Measurements from ENCODE around the gene CDH4. TPM values are rescaled to one million over a fixed set of nuclear protein-coding genes. Genes with fewer than 3 reads are reported as not detected.

Gene CDH4
- total RNA-seq, 1 donor from 2014 or later: 8.9 TPM

DNA sequence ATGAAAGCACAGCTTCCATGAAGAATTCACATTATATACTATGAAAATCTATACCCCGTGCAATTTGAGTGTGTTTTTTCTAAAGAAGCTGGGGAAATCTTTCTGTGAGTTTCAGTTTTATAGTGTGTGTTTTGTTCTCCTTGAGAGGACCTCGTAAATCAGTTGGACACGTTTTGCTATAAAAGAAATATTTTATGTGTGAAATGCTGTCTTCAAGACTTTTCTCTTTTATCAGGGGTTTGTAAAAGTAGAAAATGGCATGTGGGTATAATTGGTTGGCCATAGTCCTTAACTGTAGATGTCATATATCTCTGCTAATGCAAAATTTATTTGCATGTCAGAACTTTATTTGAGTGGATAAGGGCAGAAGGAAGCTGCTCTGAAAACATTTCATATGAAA lies 186.2 kb downstream of the CDH4 start:
- H3K9me3 Mint-ChIP-seq: no peaks in the 10 kb centered on the region
- no peak overlapping the region for H3K4me3 Mint-ChIP-seq
- DNase-seq (ENCODE audit: low read depth, low spot score): no peak
- TF ChIP-seq, protein P1, sequence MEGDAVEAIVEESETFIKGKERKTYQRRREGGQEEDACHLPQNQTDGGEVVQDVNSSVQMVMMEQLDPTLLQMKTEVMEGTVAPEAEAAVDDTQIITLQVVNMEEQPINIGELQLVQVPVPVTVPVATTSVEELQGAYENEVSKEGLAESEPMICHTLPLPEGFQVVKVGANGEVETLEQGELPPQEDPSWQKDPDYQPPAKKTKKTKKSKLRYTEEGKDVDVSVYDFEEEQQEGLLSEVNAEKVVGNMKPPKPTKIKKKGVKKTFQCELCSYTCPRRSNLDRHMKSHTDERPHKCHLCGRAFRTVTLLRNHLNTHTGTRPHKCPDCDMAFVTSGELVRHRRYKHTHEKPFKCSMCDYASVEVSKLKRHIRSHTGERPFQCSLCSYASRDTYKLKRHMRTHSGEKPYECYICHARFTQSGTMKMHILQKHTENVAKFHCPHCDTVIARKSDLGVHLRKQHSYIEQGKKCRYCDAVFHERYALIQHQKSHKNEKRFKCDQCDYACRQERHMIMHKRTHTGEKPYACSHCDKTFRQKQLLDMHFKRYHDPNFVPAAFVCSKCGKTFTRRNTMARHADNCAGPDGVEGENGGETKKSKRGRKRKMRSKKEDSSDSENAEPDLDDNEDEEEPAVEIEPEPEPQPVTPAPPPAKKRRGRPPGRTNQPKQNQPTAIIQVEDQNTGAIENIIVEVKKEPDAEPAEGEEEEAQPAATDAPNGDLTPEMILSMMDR (conservative IDR thresholded peaks at IDR 0.05): no peak
- H3K27ac Mint-ChIP-seq (ENCODE audit: unreplicated experiment): peak overlapping the region; percentile 22
- H3K36me3 Mint-ChIP-seq (ENCODE audit: low read depth): no peaks in the 10 kb centered on the region
- no peaks in the 10 kb centered on the region for H3K27me3 Mint-ChIP-seq (ENCODE audit: low read depth)
- H3K4me1 Mint-ChIP-seq: peaks cover 68% of the 10 kb centered on the region

DNA sequence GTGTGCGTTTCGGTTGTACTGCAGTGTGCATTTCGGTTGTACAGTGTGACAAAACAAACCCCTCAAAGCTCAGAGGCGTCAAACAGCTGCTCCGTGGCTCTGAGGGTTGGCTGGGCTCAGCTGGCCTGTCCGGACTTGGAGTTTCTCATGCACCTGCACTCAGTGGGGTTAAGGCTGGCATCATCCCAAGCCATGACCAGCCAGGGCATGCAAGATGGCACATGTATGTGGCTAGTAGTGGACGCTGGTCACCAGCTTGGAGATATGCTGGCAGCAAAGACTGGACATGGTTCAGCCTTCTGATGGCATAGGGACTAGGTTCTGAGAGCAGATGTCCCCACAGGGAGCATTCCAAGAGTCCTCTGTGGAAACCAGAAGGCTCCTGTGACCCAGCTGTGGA lies 187.2 kb downstream of the CDH4 start:
- Mint-ChIP-seq H3K27ac (ENCODE audit: unreplicated experiment) (no peak overlapping the region), H3K9me3 (no peaks in the 10 kb centered on the region), H3K27me3 (ENCODE audit: low read depth) (no peaks in the 10 kb centered on the region), H3K4me1 (peaks cover 59% of the 10 kb centered on the region), H3K36me3 (ENCODE audit: low read depth) (no peaks in the 10 kb centered on the region), H3K4me3 (no peak overlapping the region)
- TF ChIP-seq, protein P1 (conservative IDR thresholded peaks at IDR 0.05): no peak
- no peak for DNase-seq (ENCODE audit: low read depth, low spot score)

DNA sequence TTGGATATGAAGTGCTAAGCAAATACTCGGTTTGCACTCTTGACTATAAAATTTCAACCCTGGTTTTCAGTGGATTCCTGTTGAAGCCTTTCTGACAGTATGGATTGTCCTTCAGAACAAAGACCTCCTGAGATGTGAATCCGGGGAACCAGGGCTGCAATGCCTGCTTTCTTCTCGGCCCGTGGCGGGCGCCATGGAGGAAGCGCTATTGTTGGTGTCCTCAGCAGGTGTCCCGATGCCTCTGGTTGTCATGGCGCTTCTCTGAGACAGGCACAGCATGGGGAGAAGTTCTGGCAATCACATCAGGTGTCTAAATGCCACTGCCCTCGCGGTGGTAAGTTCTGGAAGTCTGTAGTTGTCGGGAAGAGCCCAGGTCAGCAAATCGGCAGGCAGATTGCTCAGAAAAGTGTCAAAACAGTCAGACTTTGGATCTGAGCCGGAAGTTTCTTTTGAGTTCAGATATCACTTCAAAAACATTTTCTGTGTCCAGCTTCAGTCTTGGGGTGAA lies 188.5 kb downstream of the CDH4 start:
- no peaks in the 10 kb centered on the region for H3K9me3 Mint-ChIP-seq
- no peaks in the 10 kb centered on the region for H3K27me3 Mint-ChIP-seq (ENCODE audit: low read depth)
- H3K27ac Mint-ChIP-seq (ENCODE audit: unreplicated experiment): peak overlapping the region; percentile 94
- peaks cover 48% of the 10 kb centered on the region for H3K4me1 Mint-ChIP-seq
- H3K4me3 Mint-ChIP-seq: no peak overlapping the region
- TF ChIP-seq, protein P1 (conservative IDR thresholded peaks at IDR 0.05): no peak
- DNase-seq (ENCODE audit: low read depth, low spot score): no peak
- no peaks in the 10 kb centered on the region for H3K36me3 Mint-ChIP-seq (ENCODE audit: low read depth)

DNA sequence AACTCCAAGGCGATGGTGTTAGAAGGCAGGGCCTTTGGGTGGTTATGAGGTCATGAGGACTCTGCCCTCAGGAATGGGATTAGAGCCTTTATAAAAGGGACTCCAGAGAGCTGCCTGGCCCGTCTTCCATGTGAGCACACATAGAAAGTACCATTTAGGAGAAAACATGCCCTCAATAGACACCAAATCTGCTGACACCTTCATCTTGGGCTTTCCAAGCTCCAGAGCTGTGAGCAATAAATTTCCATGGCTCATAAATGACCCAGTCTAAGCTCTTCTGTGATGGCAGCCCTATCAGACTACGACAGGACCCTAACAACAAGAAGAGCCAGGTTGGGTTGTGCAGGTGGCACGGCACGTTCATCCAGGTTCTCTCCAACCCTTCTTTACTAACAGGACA lies 189.5 kb downstream of the CDH4 start:
- DNase-seq (ENCODE audit: low read depth, low spot score): no peak
- Mint-ChIP-seq H3K27me3 (ENCODE audit: low read depth) (no peaks in the 10 kb centered on the region), H3K9me3 (no peaks in the 10 kb centered on the region), H3K27ac (ENCODE audit: unreplicated experiment) (no peak overlapping the region), H3K4me1 (peaks cover 43% of the 10 kb centered on the region), H3K36me3 (ENCODE audit: low read depth) (no peaks in the 10 kb centered on the region), H3K4me3 (no peak overlapping the region)
- TF ChIP-seq, protein P1 (conservative IDR thresholded peaks at IDR 0.05): no peak

DNA sequence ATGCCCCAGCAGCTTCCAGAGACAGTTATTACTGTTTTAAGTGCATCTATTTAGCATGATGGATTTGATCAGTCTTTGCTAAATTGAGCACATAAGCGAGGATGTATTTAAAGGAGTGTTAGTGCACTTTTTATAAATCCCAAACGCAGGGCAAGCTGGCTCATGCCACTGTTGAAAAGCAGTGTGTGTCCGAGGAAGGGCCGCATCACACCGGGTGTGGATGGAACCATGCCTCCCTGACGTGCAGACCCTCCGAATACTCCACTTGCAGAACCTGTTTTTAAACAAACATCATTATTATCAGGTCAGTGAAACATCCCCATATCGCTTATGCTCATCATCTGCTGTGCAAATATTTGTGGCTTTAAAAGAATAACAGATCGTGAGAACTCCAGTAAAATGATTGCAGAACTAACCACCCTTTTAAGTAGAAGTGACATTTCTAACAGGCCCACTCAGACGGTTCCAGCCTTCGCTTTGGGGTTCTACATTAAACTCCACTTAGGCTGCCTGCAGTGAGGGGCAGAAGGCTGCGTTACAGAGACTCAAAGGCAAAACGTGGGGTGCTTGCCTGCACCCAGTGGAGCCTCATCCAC lies 190.1 kb downstream of the CDH4 start:
- Mint-ChIP-seq H3K4me3 (no peak overlapping the region), H3K27ac (ENCODE audit: unreplicated experiment) (no peak overlapping the region)

More for the DNA sequence above, 190.1 kb downstream of the CDH4 start:
- H3K27me3 Mint-ChIP-seq (ENCODE audit: low read depth): no peaks in the 10 kb centered on the region
- no peak for DNase-seq (ENCODE audit: low read depth, low spot score)
- peaks cover 36% of the 10 kb centered on the region for H3K4me1 Mint-ChIP-seq
- H3K36me3 Mint-ChIP-seq (ENCODE audit: low read depth): no peaks in the 10 kb centered on the region
- TF ChIP-seq, protein P1 (conservative IDR thresholded peaks at IDR 0.05): no peak
- no peaks in the 10 kb centered on the region for H3K9me3 Mint-ChIP-seq

Data from neural crest cell (in vitro differentiated cells).